GM19395 (cell line): ENCODE measurements around the gene PAQR8.
"Not testable (repeated sequence)": the region's sequence is repeated elsewhere in the genome, so short reads cannot be mapped to it uniquely, and the experiment has no call there.

ENCODE experiments used
- ATAC-seq: cut with Tn5 transposase; IDR thresholded peaks from one replicate; pipeline ENCODE4 v1.9.1; 2021; ENCODE audit warnings: mild to moderate bottlenecking, moderate library complexity; ENCODE audit not compliant: unreplicated experiment

The PAQR8 gene

DNA sequence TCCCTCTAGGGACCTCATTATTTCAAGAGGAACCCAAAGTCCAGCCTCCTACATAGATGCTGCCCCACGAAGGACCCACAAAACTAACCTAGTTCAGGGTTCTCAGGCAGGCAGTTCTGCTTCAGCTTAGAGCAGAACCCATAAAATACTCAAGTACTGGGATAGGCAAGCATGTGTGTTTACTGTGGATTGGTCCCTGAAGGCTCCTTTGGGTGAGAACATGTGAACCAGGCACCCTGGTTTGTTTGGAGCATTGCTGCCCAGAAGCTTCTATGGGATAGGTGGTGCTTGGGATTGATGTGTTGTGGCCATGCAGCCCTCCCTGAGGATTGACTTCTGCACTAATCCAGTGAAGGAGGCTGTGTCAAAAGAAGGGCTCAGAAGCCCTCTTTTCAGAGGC, 43.3 kb downstream of the PAQR8 start:
- no peak for ATAC-seq

DNA sequence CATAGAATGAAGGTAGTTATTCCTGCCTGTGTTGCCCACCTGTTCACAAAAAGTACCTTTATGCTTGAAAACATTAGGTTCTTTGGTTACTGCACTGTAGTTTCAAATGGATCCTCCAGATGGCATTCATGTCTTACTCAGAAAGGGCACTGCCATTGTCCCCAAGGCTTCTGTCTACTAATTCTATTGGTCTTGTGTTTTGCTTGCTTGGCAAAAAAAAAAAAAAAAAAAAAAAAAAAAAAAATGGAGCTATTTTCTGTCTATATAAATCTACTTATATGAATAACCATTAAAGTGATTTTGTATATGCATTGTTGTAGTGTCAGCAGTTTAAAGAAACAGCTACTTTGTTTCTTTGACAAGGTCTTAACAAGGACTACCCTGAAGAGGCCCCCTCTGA, 45.5 kb downstream of the PAQR8 start:
- ATAC-seq: peak; percentile 76

DNA sequence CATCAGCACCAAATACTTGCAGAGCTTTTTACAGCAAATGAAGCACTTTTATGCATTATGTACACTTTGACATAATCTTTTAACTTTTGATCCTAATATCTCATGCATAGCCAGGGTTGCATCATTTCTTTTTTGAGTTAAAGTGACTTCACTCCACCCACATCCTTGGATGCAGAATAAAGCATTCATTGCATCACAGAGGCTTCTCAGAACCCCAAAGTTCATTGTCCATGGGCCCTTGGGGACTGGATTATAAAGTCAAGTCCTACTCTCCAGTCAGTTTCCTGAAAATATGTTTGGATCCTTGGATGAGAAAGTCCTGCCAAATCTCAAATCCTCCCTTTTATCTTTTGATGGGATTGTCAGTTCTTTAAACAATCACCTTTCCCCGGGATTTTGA, 47.5 kb downstream of the PAQR8 start:
- ATAC-seq: no peak

DNA sequence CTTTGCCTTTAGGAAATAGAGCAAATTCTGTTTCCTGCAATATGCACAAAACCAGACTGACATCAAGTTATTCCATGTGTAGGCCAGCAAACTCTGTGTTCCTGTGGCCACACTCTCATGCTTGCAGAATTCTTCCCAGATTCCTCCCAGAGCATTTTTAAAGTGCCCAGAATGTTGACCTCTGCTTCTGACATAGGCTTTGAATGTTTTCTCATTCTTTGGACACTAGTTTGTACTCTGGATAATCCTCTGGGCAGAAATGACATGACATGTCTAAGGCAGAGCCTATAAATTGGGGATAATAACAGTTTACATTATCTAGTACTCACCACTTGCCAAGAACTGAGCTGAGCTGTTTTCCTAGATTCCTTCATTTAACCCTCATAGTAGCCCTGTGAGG, 49.0 kb downstream of the PAQR8 start:
- no peak for ATAC-seq

DNA sequence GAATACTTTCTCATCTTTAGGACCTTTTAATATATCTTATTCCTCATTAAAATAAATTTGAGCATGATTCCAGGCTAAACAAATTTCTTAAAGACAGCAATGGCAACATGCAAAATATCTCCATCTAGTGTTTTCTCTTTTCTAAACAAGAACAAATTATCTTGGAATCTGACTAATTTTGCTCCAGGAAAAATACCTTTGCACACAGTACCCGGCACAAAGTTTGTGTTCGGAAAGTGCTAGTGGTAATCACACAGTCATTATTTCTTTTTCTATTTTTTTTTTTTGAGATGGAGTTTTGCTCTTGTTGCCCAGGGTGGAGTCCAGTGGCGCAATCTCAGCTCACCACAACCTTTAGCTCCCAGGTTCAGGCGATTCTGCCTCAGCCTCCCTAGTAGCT, 50.0 kb downstream of the PAQR8 start:
- no peak for ATAC-seq

DNA sequence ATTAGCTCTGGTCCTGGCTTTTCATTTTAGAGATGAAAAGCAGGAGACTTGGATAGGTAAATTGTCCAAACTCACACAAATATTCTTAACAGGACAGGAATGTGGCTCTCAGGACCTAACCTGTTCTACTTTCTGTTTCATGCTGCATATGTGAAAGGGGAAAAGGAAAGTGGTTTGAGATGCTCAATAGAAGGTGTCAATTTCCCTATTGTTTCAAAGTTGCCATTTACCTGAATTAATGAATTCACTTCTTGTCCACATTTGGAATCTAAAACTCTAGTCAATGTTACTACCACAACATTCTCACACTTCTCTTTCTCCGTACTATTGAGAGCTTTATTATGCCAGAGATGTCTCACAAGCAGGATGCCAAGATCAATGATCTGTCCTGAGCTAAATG, 53.4 kb downstream of the PAQR8 start:
- ATAC-seq: no peak

DNA sequence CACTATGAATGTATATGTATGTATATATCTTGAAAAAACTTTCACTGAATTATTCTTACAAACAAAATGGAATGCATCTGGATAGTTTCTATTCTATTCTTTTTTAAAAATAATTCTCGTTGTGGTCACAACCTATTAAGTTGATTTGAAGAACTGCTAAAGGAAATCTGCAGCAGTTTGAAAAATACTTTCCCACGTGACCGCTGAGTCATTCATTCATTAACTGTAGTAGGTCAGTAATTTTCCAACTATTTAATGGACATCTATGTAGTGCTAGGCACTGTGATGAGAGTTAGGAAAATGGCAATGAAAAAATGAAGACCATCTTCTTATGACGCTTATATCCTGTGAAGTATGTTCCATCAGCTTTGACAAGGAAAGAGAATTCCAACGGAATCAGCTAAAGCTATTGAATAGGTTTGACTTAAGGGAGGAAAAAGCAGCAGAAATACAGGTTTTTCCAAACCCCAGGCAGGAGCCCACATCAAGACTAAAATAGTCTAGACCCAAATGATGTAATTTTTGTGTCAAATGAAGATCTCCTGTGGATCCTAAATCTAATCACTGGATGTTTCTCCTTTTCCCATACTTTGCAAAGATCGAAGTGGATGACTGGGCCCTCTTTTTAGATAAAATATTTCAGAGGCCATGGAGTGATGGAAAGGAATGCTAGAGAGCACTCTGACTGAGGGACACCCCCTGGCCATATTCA, 54.1 kb downstream of the PAQR8 start:
- no peak for ATAC-seq

DNA sequence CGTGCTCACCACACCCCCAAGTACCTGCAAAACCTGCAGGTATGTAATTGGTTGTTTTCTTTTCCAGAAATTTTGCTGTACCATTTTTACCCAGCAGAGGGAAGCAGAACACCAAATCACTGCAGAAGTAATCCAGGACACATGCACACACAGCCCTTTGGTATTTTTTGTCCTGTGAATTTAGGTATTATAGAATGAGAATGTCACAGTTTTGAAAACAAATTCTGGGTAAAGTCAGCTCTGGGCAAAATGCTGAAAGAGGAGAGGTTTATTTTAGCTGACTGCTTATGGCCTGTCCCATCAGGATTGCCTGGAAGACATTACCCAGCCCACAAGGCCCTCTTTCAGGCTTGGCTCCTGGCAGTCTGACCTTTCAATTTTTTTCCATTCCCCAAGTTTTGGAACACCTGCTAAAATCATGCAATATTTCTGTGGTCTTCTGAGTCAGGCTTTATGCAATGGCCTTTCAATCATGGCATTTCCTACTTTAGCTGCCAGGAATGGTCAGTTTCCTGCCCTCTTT, 54.7 kb downstream of the PAQR8 start:
- ATAC-seq: no peak

DNA sequence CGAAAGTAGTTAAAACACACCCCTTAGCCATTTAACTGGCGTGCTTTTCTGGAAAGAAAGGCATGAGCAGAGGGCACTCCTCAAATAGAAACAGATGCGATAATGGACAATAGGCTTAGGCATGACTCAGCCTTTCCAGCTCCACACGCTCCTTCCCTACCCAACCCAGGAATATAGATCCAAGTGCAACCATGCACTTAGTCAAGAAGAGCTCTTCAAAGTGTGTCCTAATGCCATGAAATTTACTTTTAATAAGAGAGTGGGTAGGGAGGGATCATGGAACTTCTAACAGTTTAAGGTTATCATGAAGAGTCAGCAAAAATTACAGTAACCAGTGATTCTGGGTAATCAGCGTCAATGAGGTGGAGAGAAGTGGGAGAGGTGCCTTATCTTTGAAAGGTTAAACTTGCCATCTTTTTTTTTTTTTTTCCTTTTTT, 55.7 kb downstream of the PAQR8 start:
- ATAC-seq: no peak

DNA sequence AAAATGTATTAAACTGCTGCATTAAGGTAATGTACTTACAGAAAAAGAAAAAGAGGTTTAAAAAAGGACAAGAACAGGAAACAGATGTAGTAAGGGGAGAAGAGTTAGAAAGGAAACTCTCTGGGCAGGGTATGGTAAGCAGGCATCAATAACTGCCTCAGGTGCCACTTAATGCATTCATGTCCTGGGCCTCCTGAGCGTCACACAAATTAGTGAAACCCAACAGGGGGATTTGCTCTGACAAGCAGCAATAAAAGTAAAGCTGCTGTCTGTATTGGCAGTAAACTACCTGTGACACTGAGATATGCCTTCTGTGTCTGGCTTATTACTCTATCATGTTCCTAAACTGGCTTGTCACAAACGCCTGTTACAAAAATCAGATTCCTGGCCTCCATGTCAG, 56.7 kb downstream of the PAQR8 start:
- no peak for ATAC-seq

DNA sequence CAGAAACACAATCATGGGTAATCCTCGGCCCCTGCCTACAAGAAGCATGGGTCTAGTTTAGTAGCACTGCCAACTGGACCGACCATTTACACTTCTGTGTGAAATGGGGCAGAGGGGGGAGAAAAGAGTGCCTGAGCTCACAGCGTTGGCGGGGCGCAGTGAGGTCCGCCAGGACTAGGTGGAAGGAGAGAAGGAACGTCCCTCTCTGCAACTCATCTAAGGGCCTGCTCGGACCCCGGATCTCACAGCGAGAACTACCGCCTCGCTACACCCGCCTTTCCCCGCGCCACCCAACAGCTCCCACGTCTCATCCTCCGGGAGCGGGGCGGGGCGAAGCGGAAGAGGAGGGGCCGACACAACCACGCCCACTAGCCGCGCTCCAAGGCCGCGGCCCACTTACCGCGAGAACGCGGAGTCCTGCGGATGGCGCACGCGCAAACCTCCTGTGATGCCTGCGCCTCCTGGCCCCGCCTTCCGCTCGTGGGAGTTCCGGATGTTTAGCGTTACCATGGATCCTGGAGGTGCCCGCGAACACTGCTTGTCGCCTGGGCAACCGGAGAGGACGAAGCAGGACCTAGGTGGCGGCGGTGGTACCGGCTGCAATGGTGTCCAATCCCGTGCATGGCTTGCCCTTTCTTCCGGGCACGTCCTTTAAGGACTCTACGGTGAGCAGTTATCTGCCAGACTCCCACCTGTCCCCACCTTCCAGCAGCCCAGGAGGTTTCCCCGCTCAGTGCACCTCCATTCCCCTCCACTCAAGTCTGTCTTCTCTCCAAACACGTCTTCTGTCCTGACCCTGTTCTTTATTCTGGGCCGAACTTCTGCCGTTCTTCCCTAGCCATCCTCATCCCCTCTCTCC, 58.1 kb downstream of the PAQR8 start, which contains the start of gene EFHC1:
Gene EFHC1 (plus strand): TSS at position 534 of the 859 bp plus-strand sequence. CDS start 69 bp downstream, at position 603.
- ATAC-seq: peak; percentile 93

DNA sequence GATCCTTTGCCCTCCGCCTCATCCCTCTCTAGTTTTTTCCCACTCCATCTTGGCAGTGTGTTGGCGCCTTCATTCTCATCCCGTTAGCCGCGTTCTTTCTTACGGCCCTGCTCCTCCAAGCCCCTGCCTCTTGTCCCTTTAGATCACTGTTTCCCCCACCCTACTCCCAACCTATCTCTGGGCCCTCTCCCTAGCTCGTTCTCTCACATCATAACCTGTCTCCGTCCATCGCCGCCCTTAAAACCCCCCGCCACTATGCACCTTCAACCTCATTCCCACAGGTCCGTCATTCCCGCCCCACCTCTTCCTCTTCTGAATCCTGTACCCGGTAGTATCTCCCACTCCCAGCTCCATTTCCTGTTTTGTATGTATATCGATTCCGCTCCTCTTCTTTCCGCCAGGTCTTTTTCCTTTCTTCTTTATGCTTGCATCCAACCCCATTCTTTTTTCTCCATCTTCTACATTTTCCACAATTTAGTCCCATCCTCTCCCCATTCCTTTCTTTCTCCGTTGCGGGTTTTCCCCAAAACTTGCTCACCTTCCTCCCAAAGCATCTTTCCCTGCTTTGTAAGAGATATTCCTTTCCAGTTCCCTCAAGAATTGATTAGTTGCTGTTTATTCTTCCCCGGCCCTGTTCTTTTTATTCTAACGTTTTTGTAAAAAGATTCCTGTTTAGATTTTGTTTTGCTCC, 58.9 kb downstream of the PAQR8 start:
- ATAC-seq: no peak

DNA sequence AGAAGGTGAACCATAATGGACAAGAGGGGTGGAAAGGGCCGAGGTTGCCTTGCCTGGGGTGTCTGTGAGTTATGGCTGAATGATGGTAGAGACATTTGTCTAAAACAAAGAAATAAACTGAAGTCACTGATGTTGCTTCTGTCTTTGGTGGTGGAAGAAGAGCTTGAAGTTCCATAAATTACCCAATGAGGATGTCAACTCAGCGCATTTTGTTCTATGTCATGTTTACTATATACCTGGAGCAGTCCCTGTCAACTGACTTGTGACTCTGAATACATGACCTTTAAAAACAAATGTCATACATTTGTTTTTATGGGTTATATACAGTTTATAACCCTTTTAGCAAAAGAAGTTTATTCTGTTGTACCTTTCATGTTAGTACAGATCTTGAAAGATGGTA, 60.2 kb downstream of the PAQR8 start:
- no peak for ATAC-seq

DNA sequence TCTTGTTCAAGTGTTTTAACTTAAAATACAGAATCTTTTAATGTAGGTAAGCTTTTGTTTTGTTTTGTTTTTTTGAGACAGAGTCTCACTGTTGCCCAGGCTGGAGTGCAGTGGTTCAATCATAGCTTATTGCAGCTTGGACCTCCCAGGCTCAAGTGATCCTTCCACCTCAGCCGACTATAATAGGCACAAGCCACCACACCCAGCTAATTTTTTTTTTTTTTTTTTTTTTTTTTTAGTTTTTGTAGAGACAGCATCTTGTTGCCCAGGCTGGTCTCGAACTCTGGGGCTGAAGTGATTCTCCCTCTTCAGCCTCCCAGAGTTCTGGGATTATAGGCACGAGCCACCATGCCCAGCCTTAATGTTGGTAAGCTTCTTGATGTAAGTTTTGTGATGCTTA, 61.5 kb downstream of the PAQR8 start:
- ATAC-seq: no peak

DNA sequence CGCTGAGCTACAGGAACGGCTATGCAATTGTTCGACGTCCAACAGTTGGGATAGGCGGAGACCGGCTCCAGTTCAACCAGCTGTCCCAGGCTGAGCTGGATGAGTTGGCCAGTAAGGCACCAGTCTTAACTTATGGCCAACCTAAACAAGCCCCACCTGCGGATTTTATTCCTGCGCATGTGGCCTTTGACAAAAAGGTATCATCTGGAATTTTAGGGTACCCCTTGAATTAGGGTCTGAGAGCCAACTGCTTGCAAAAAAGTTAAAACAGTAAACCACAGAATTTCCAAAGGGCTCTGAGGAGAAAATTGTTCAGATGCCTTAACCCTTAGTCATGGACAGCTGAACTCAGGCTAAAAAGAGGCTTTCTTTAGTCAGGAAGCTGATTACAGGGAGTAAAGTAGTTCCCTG, 62.0 kb downstream of the PAQR8 start:
- no peak for ATAC-seq

DNA sequence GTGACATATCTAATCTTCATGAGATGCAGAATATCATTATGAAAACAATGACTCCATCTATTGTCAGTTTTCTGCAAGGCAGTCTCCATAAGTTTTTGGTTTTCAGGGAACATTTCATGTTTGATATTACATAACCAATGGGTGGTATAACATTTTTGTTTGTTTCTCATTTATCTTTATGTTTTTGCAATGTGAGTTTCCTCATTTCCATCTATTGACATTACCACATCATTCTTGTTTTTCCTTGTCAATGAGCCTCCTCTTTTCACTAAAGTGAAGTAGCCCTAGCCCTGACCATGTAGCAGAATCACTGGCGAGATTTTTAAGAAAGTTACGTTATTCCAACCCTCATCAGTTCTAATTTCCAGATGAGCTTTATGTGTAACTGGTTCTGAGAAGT, 62.6 kb downstream of the PAQR8 start:
- no peak for ATAC-seq

DNA sequence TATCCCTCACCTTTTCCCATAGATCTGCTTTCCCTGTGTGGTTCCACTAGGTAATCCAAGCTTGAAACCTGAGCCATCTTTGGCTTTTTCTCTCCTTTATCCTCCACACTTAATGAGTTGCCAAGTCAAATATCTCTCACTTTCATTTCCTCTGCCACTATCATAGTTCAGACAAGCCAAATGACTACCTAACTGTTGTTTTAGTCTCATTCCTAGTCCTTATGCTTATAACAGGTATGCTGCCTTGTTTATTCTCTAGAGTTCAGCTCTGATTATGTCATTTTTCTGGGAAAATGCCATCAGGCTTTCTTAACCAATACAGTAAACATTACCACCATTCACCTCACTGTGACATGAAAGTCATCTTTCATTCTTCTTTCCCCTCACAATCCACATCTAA, 64.7 kb downstream of the PAQR8 start:
- ATAC-seq: peak; percentile 56

DNA sequence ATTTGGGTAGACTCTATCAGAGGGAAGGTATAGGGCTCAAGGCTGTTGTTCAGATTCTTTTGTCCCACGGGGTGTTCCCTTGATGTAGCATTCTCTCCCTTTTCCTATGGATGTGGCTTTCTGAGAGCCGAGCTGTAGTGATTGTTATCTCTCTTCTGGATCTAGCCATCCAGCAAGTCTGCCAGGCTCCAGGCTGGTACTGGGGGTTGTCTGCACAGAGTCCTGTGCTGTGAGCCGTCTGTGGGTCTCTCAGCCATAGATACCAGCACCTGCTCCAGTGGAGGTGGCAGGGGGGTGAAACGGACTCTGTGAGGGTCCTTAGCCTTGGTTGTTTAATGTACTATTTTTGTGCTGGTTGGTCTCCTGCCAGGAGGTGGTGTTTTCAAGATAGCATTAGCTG, 71.3 kb downstream of the PAQR8 start:
- ATAC-seq: not testable (repeated sequence)

DNA sequence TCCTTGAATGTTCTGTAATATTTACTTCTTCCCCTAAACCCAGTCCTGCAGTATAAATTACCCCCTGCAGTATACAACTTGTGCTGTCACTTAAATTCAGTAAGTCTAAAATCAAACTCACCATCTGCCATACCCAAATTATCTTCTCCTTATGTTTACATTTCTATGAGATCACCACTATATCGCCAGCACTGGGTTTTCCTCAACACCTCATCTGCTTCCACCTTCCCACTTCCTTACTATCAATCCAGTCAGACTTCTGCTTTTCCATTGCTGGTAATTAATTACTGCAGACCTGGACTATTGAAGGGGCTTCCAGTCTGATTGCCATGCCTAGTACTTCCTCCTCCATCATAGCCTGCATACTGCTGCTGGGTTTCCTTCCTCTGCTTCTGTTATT, 73.4 kb downstream of the PAQR8 start:
- ATAC-seq: no peak

DNA sequence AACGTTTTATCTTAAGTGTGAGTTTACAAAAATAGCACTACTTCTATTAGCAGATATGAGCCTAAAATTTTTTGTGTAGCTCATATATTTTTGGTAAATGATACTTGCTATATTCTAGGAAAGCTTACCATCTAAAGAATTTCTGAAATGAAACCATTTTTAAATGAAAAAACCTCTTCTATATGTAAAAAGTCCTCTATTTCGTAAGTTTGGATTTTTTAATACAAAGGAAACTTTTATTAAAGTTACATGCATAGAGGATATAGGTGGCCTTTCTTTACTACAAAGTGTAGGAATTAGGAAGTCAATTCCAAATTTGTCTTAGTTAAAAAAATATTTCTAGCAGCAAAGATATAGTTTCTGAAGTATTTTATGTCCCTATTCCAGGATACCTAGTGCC, 77.0 kb downstream of the PAQR8 start:
- ATAC-seq: no peak

DNA sequence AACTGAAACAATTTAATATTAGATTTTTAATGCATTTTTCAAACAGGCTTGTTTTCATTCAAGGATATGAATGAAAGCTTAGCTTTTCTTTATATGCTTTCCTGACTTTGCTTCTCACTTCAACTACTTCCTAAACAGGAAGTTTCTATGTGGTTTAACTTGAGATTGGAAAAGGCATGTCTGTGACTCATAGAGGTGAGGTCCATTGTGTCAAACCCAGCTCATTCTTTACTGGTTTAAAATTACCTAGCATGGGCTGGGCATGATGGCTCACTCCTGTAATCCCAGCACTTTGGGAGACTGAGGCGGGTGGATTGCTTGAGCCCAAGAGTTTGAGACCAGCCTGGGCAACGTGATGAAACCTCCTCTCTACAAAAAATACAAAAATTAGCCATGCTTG, 92.6 kb downstream of the PAQR8 start:
- ATAC-seq: no peak
